ENCODE measurements around the gene ADAMTS17. TPM values are rescaled to one million over a fixed set of nuclear protein-coding genes. Genes with fewer than 3 reads are reported as not detected.

ADAMTS17 gene
- total RNA-seq, 1 donor from 2014 or later = 17.0 TPM

DNA sequence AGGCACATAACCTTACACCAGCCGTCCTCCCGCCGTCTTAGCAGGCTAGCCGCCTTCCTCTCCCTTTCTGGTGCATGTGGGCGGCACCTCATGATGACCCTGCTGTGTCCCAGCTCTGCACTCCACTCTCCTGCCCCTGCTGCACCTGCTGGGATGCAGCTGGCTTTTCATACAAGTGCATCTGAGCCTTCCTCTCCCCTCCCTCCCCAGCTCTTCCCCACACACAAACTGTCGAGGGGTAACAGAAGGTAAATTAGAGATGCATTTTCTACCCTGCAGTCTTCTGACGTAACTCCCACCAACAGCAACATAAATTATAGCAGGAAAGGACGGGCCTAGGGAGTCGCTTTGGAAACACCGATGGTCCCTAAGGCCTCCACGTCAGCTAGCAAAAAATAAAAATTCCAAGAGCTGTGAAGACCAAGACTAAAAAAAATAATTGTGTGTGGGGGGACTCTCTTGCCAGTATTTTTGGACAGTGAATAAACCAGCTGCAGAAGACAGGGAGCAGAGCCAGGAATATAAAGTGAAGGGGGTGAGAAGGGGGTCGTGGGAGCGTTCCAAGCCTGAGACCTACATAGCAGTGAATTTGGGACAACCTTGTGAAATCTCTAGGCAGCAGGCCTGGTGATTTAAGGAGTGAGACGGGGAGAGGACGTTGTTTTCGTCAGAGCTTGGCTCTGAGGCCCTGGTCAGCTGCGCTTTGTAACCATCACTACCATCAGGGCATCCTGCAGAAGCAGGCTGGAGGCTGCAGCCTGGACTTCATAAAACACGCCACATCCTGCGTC, 216.2 kb downstream of the ADAMTS17 start:
- peak; percentile 26 for DNase-seq

DNA sequence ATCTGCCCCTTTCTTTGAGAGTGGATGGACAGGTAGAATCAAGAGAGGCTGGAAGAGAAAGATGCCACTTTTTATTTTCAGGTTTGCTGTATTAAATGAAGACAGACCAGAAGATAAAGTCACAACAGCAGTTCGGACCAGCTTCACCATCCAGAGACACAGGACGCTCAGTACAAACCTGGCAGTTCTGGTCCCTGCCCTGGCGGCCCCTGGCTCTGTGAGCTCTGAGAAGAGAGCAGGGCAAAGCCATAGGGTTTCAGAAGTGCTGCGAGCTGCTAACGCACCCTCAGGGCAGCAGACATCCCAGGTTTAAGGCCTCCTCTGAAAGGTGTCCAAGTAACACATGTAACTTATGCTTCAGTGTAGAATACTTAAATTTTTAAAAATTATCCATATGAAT, 216.8 kb downstream of the ADAMTS17 start:
- no peak for DNase-seq

DNA sequence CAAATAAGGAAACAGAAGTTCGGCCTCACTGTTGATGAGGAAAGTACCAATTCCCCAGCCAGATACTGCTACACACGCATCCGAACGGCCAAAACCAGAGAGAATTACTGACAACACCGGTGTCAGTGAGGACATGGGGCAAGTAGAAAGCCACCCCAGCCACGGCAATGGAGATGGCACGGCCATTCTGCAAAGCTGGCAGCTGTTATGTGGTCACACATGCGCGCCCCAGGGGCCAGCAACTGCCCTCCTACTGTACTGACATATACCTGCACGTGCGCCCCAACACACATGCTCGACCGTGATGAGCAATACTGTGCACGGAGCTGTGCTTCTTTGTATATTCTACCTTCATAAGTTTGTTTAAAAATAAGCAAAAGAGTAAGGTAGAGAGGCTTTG, 217.4 kb downstream of the ADAMTS17 start:
- DNase-seq = no peak

DNA sequence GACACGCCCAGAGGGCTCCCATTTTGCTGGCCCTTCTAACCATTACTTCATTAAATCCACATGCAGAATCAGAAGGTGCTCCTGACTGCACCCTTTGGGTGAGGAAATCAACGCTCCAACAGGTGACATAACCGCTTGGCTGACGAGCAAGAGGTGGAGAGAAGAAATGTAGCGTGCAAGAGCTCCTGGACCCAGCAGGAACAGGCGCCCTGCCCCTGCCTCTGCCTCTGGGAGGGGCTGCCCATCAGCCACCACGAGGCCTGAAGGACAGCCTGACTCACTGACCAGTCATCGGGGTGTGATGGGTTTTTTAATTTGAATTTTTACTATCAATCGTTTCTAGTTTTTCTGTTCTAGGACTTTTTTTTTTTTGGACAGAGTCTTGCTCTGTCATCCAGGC, 218.2 kb downstream of the ADAMTS17 start:
- DNase-seq = no peak

DNA sequence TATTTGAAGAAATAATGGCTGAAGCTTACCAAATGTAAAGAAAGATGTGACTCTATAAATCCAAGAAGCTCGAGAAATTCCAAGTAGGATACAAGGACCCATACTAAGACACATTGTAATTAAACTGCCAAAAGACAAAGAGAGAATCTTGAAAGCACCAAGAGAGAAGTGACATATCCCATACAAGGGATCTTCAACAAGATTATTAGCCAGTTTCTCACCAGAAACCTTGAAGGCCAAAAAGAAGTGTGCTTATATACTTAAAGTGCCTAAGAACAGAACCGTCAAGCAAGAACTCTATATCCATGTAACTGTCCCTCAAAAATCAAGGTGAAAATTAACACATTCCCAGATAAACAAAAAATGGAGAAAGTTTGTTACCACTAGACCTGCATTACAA, 220.5 kb downstream of the ADAMTS17 start:
- no peak for DNase-seq

DNA sequence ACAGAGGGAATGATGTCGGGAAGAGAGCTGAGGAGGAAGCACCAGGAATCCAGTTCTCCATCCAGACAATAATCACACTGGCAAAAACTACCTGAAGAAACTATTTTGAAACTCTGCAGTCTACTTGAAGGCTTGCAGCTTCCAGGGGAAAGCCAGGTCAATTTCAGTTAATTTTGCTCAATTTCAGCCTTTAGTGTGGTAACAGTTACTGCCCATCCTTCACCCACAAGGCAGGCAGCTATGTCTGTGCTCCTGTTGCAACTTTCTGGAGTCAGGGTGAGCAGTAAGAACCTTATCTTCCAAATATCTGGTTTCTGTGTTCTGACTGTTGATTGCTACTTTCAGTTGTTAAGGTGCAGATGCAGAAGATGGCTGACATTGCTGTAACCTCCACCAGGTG, 221.7 kb downstream of the ADAMTS17 start:
- no peak for DNase-seq

DNA sequence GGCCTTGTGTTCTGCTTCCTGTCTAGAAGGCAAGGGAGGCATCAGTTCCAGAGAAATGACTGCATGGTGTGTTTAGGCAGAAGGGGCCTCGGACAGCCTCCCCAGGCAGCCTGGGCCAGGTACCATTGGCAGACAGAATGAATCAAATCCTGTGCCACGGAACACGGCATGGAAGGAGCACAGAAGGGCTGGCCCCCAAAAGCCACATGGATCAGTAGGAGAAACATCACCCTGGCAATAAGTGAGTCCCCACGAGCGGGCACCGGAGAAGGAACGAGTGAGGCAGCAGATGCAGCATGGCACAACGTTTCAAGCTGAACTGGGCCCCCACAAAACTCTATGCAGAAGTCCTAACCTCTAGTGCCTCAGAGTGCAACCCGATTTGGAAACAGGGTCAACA, 223.2 kb downstream of the ADAMTS17 start:
- DNase-seq = no peak

DNA sequence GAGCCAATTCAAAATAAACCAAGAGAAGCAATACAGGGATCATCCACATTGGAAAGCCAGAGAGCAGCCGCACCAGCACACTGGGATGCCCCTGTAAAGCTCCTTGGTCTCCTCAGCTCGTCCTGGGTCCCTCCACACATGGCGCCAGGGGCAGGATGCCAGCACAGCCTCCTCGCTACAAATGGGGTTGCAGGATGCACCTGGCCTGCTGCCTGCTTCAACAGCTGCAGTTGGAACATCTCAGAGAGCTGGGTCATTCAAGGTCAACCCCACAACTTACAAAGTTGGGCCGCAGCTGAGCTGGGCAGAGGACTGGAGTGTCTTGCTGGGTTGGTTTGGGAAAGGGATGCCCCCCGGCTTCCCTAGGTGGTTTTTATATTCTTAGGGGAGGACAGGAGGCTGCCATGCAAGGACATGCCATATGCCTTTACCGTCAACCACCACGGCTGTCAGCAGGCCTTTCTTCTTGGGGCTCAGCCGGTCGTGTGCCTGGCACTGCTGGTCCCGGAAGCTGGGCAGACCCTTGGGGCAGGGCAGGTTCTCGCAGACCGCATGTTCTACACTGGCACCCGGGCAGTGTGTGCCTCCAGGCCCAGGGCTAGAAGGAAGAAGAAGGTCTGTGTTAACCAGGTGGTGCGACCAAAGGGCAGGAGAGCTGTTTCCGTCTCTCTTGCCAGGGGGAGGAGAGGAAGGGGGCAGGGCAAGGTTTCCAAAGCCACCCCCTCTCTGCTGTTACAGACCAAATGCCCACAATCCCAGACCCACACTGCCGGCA, 225.2 kb downstream of the ADAMTS17 start:
- no peak for DNase-seq

DNA sequence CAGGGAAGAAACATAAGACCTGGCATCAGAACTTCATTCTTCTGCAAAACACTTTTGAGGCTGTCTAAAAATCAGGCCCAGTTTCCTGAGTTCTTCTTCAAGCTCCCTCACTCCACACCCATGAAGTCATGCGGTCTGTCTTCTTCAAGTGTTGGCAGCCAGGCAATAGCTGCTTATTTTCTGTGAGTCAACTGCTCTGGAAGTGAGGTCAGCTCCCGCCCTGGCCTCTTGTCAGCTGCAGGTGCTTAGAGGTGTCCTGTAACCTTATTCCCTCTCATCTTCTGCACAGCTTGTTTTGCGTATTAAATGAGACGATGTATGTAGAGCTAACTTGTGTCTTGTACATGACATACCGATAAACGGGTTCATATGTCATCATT, 226.1 kb downstream of the ADAMTS17 start:
- no peak for DNase-seq

DNA sequence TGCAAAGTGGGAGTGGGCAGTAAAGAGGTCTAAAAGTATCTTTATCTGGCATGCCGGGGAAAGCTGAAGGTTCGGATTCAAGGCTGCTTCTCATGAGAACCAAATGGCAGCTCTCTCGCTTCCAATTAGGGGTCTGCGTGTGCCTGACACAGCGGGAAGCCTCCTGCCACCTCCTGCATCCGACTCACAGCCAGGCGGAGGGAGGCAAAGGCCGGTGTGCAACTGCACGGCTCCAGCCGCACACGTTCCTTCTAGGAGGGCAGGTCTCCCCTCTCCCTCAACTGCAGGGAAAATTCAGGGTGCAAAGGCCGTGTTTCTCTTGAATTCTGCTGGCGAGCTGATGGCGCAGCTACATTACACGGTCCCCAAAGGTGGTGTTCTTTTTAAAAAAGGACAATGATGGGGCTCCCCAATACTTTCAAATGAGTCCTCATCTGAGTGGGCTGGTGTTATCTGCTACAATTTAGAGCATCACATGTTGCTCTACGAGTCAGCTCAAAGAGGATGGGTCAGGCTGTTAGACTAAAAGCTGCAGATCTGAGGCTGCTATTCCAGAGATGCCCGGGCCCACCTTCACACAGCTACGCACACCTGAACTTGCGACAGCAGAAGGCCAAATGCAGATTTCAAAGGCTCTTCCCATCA, 226.6 kb downstream of the ADAMTS17 start:
- no peak for DNase-seq

DNA sequence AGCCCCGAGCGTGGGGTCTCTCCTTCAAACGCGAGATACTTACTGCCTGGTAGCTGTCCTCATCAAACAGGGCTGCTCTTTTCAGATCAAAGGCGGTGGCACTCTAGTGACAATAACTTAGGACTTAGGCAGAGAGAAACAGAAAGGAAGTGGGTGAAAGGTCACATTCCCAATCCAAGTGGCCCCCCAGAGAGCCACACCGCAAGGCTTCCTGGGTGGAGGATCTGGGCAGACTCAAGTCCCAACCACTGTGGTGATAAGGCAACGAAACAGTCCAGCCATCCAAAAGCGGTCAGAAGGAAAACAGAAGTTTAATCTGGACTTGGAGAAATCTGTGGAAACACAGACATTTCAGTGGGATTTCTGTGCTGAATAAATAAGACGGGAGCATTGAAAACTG, 227.2 kb downstream of the ADAMTS17 start:
- DNase-seq = no peak

DNA sequence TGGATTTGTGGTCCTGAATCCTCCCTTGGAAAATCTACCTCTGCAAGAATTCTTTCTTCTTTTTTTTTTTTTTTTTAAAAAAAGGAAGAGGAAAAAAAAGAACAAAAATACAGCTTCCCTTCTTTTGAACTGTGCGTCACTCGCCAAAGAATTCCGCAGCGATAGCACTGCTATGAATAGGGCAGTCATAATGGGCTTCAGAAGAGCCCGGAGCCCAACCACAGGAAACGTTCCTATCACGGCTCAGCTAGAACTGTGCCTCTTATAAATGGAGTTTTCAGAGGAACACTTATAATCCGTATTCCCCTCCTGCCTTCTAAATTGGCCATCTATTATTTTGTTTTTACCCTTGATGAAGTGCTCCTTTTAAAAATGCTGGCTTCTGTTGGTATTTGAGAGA, 227.7 kb downstream of the ADAMTS17 start:
- peak; percentile 86 for DNase-seq

DNA sequence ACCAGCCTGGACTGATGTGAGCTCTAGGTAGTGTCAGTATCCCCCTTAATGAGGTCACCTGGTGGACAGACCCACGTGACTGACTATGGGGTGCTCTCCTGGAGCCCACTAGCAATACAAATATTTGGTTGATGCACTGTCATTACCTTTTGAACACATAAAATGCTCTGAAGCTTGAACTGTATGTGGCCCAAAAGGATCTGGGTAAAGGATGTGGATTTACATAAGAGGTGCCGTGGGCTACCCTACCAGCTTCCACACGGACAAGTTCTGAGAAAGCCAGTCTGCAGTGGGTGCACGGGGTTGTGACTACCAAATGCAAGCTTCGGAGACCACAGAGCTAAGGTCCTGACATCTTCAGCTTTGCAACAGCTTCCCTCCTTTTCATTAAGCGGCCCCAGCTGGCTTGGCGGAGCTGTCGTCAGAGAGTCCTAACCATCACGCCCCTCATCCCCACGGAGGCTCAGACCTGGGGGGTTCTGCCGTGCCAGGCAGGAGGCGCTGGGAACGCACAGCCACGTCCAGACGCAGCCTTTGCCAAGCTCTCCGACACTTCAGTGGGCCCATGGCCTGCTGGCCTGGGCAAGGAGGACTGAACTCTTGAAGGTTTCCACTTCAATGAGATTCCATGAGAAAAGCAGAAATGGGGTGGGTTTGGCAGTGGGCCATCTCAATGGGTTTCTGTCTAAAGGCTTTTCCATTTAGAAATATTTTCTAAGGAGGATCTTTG, 228.3 kb downstream of the ADAMTS17 start:
- DNase-seq = no peak

DNA sequence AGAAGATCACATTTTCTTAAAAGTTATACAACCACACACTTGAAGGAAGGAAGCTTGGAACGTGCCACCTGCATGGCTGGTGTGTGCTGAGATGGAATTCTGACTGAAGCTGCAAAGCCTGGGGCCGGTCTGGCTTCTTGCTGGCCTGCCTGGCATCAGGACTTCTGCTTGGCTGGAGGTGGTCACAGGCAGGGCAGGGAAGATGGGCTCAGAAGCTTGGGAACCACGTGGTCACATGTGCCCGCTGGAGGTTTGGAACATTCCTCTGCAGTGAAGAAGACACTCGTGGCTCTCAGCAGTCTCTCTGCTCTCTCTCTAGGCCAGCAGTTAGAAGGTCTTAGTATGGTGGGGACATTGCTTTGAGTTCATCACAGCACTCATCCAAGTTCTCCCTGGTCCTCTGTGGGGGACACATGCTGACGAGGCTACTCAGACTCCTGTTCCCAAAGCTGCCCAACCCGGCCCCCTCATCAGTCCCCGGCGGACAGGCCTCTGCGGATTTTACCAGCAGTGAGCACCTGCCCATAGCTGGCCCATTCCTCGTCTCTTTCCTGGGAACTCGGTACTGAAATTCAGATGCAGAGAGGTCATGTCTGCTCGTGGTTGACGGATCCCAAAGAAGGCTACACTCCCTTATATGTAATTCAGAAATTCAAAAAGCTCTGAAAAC, 229.0 kb downstream of the ADAMTS17 start:
- no peak for DNase-seq

DNA sequence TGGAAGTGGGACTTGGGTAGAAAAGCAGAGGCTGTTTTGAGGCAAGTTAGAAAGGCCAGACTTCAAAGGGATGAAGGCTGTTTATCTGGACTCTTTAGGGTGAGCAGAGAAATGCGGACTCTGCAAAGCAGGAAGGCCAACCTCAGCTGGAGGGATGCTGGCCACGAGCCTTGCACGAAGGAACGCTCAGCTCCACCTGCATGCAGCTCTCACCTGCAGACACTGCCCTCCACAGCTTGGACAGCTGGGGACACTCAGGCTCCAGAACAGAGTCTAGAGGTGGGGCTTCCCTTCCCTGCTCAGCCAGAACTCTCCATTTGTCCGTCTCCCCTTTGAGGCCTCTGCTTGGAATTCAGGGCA, 229.7 kb downstream of the ADAMTS17 start:
- no peak for DNase-seq

DNA sequence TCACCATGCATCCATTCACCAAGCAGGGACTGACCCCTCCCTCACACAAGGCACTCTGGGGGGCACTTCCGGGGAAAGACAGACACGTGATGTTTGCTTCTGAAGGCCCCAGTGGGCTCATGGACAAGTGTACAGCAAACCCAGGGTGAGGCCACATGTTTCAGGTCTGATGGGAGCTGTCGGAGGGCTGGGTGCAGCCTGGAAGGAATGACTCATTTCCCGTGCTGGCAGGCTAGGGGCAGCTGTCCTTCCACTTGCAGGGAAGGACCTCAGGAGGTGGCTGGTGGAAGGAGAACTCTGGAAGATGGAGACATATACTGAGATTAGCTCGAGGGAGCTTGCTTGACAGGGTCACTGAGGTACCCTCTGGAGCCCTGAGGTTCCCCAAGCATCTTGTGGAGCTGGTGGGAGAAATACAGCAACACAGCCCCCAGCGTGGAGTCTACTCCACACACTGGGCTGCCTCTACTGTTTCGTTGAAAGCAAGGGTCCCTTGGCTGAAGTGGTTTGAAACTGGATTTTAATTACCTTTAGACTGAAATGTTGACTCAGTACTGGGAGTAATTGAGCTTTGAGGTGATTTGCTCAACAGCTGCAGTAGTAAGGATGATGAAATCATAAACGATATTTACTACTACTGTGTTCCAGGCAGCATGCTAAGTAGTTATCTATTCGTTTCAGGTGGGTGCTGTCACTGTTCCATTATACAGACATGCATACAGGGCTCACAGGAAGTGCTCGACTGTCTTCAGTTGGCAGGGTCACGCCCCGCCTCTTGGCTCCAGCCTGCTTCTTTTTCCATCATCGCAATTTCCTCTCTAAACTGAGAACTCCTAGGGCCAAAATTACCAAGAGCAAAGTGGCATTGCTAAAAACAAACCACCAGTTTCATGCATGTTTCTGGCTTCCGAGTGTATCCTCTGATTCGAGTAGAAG, 230.4 kb downstream of the ADAMTS17 start:
- peak; percentile 33 for DNase-seq

DNA sequence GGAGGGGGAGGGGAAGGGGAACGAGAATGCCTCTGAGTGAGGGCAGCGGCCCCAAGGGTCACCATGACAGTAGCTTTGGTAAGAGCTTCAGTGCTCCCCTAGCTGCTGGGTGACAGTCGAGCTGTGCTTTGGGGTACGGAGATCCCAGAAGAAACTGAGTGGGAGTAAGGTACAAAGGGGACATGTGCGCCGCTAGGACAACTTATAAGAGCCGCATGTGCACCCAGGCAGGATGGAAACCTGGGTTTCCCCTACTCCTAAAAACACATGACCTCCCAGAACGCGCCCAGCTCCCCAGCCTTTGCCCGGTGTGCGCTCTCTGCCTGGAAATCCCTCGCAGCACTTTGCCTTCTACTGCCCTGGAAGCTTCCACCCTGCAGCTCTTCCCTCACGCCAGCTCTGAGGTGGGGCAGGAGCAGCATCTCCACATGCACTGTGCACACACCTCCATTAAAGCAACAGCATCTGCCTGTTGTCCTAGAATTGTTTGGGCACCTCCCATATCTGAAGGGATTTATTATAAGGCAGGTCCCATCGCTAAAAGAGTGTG, 232.2 kb downstream of the ADAMTS17 start:
- DNase-seq = no peak

DNA sequence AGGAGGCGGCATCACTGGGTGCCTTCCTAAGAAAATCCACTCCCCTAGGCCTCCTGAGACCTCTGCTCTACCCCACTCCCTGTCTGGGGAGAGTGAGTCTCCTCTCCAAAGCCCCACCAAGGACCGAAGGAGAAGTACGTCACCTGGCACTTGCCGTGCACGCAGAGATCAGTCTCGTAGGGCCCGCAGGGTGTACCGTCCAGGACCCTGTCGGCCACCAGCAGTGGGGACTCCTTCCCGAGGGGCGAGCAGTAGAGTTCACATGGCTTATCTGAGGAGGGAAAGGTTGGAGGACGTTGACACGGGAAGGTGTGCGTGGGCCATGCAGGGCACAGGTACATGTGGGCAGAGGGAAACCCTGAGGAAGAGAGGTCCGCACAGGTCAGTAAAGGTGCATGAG, 232.9 kb downstream of the ADAMTS17 start:
- DNase-seq = no peak

DNA sequence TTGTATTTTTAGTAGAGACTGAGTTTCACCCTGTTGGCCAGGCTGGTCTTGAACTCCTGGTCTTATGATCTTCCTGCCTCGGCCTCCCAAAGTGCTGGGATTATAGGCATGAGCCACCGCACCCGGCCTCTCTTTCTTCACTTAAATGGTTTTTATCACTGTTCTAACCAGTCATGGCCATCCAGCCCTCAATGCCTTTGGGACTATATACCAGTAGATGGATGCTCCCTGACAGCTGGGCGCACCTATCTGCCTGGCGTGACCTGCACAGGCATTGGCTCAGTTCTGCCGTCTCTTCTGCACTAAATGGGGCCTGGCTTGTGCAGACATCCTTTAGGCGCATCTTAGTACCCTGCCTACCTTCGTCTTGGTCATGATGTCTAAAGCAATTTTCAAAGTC, 233.4 kb downstream of the ADAMTS17 start:
- no peak for DNase-seq

DNA sequence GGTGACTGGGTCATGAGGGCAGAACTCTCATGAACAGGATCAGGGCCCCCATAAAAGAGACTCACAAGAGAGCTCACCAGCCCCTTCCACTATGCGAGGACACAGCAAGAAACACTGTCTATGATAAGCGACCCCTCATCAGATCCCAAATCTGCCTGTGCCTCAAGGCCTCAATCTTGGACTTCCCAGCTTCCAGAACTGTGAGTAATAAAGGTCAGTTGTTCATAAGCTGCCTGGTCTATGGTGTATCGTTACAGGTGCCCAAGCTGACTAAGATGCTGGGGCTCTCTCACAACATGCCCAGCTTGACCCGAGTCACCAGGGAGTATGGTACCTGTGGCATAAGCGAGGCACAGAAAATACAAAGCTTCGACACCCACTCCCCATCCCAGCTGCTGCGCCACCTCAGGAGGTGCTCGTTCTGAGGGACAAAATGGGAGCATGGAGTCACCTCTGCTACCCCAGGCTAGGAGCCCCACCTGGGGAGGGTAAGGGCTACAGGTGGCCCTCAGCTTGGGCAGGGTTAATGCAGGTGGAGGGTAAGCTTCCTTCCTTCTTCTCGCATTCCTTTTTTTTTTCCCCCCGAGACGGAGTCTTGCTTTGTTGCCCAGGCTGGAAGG, 234.1 kb downstream of the ADAMTS17 start:
- no peak for DNase-seq

Measured in skin of body (tissue), 2 donors.